Hepatocyte (in vitro differentiated cells): ENCODE results near the gene ANO6. TPM values are rescaled to one million over a fixed set of nuclear protein-coding genes. Genes with fewer than 3 reads are reported as not detected.

Source experiments
- DNase-seq: peaks from one replicate; pipeline ENCODE4 v3.0.0-alpha.2; 2016; ENCODE audit warnings: low spot score
- H2AFZ ChIP-seq: fragments of 200-600 bp; sonication (generic); 2 replicates; pipeline ENCODE4 v1.6.0; 2016; ENCODE audit warnings: antibody characterized with exemption, mild to moderate bottlenecking
- H3K27ac ChIP-seq: fragments of 200-600 bp; sonication (generic); 2 replicates; pipeline ENCODE4 v1.5.1; 2016; ENCODE audit warnings: mild to moderate bottlenecking
- H3K27me3 ChIP-seq: fragments of 200-600 bp; sonication (generic); 2 replicates; pipeline ENCODE4 v1.6.1; 2016
- H3K36me3 ChIP-seq: fragments of 200-600 bp; sonication (generic); replicated peaks from 2 replicates; pipeline ENCODE4 v1.5.1; 2016; ENCODE audit warnings: low read depth; ENCODE audit not compliant: insufficient read depth
- H3K4me1 ChIP-seq: fragments of 200-600 bp; sonication (generic); 2 replicates; pipeline ENCODE4 v1.5.1; 2016; ENCODE audit warnings: mild to moderate bottlenecking, moderate library complexity; ENCODE audit not compliant: insufficient read depth
- H3K4me2 ChIP-seq: fragments of 200-600 bp; sonication (generic); 2 replicates; pipeline ENCODE4 v1.6.0; 2016
- H3K4me3 ChIP-seq: fragments of 200-600 bp; sonication (generic); 2 replicates; pipeline ENCODE4 v1.5.1; 2016; ENCODE audit warnings: mild to moderate bottlenecking
- H3K79me2 ChIP-seq: fragments of 200-600 bp; sonication (generic); 2 replicates; pipeline ENCODE4 v1.6.0; 2017; ENCODE audit warnings: mild to moderate bottlenecking
- H3K9me2 ChIP-seq: fragments of 200-600 bp; sonication (generic); replicated peaks from 2 replicates; pipeline ENCODE4 v1.6.0; 2017; ENCODE audit warnings: mild to moderate bottlenecking; ENCODE audit not compliant: insufficient read depth
- H3K9me3 ChIP-seq: fragments of 200-600 bp; sonication (generic); 2 replicates; pipeline ENCODE4 v1.5.1; 2016; ENCODE audit warnings: low read depth, mild to moderate bottlenecking
- H4K20me1 ChIP-seq: fragments of 200-600 bp; sonication (generic); 2 replicates; pipeline ENCODE4 v1.6.0; 2016; ENCODE audit warnings: mild to moderate bottlenecking; ENCODE audit not compliant: insufficient read depth, poor library complexity, severe bottlenecking
- CTCF ChIP-seq: fragments of 200-600 bp; sonication (generic); IDR thresholded peaks from 2 replicates; pipeline ENCODE4 v1.5.1; 2016; ENCODE audit warnings: antibody characterized with exemption, mild to moderate bottlenecking; ENCODE audit not compliant: poor library complexity
- EZH2 ChIP-seq: fragments of 200-600 bp; sonication (generic); IDR thresholded peaks from 2 replicates; pipeline ENCODE4 v1.6.1; 2016; ENCODE audit warnings: antibody characterized with exemption, mild to moderate bottlenecking, borderline replicate concordance
- EZH2phosphoT487 ChIP-seq: fragments of 200-600 bp; sonication (generic); IDR thresholded peaks from one replicate; pipeline ENCODE4 v1.6.1; 2018; ENCODE audit warnings: antibody characterized with exemption, mild to moderate bottlenecking, low read depth, moderate library complexity; ENCODE audit not compliant: unreplicated experiment, severe bottlenecking
- WGBS: methylation state at CpG from one replicate; pipeline ENCODE4 v1.1.6; 2016; ENCODE audit warnings: low lambda C conversion rate; ENCODE audit errors: missing lambda C conversion rate; 5-methylcytosine and 5-hydroxymethylcytosine counted together
- polyA plus RNA-seq: library from polyadenylated mRNA; unstranded; fragments of >200 nt; fragmentation: Nextera tagmentation; extraction: Ambion mirVana; gene quantifications from 2 replicates; pipeline ENCODE4 v1.2.1, GENCODE V29; 2016
- total RNA-seq: library from RNA; depleted of rRNA; stranded (reverse); fragments of >200 nt; gene quantifications from 2 replicates; pipeline ENCODE4 v1.2.3, GENCODE V29; 2014

Gene ANO6
- total and polyA plus RNA-seq, 2 experiments from 2014 or later: 50.4 to 82.2 TPM

- no peak overlapping the region for H3K27ac ChIP-seq
- no peak overlapping the region for H3K4me2 ChIP-seq
- H3K36me3 ChIP-seq: peaks cover 3% of the 10 kb centered on the region
- H4K20me1 ChIP-seq: no peaks in the 10 kb centered on the region
- no peak overlapping the region for H2AFZ ChIP-seq
- H3K27me3 ChIP-seq: no peaks in the 10 kb centered on the region
- DNase-seq: no peak
- TF ChIP-seq CTCF (no peak), EZH2phosphoT487 (no peak), EZH2 (no peak)
- 91% methylated on average over 1 of the region's 1 CpG for WGBS
- no peaks in the 10 kb centered on the region for H3K9me2 ChIP-seq
- no peaks in the 10 kb centered on the region for H3K79me2 ChIP-seq
- H3K4me1 ChIP-seq: no peaks in the 10 kb centered on the region
- no peaks in the 10 kb centered on the region for H3K9me3 ChIP-seq
- no peak overlapping the region for H3K4me3 ChIP-seq
Observed at GRCh38 chr12:45423931-45424330, 208.0 kb downstream of the ANO6 start.

GRCh38 chr12:45425426-45425825 is 209.5 kb downstream of the ANO6 start:
- TF ChIP-seq CTCF: no peak
- TF ChIP-seq EZH2: no peak
- TF ChIP-seq EZH2phosphoT487: no peak
- peaks cover 9% of the 10 kb centered on the region for H3K36me3 ChIP-seq
- no peaks in the 10 kb centered on the region for H3K27me3 ChIP-seq
- no peak overlapping the region for H3K4me2 ChIP-seq
- H3K9me2 ChIP-seq: no peaks in the 10 kb centered on the region
- no peaks in the 10 kb centered on the region for H3K4me1 ChIP-seq
- H4K20me1 ChIP-seq: no peaks in the 10 kb centered on the region
- no peak overlapping the region for H3K27ac ChIP-seq
- no peak overlapping the region for H2AFZ ChIP-seq
- H3K9me3 ChIP-seq: no peaks in the 10 kb centered on the region
- WGBS: 92% methylated on average over 4 of the region's 4 CpGs
- no peaks in the 10 kb centered on the region for H3K79me2 ChIP-seq
- H3K4me3 ChIP-seq: no peak overlapping the region
- no peak for DNase-seq

- Histone ChIP-seq H3K4me3 (no peak overlapping the region), H3K27me3 (no peaks in the 10 kb centered on the region), H3K27ac (no peak overlapping the region), H3K9me3 (no peaks in the 10 kb centered on the region), H3K36me3 (peaks cover 9% of the 10 kb centered on the region), H3K9me2 (no peaks in the 10 kb centered on the region), H2AFZ (no peak overlapping the region), H3K4me1 (no peaks in the 10 kb centered on the region), H4K20me1 (no peaks in the 10 kb centered on the region), H3K4me2 (no peak overlapping the region), H3K79me2 (no peaks in the 10 kb centered on the region)
- DNase-seq: no peak
- WGBS: 96% methylated on average over 4 of the region's 4 CpGs
- no peak for TF ChIP-seq EZH2phosphoT487
- TF ChIP-seq EZH2: no peak
- no peak for TF ChIP-seq CTCF
Observed at GRCh38 chr12:45426294-45426693, 210.4 kb downstream of the ANO6 start.

GRCh38 chr12:45427042-45427441 is 211.1 kb downstream of the ANO6 start:
- Histone ChIP-seq H3K9me2 (no peaks in the 10 kb centered on the region), H3K79me2 (no peaks in the 10 kb centered on the region), H3K9me3 (no peaks in the 10 kb centered on the region), H3K36me3 (peaks cover 9% of the 10 kb centered on the region), H3K4me1 (no peaks in the 10 kb centered on the region), H3K27ac (no peak overlapping the region), H4K20me1 (no peaks in the 10 kb centered on the region), H3K4me3 (no peak overlapping the region), H3K4me2 (no peak overlapping the region), H3K27me3 (no peaks in the 10 kb centered on the region), H2AFZ (no peak overlapping the region)
- TF ChIP-seq EZH2phosphoT487: no peak
- TF ChIP-seq CTCF: no peak
- DNase-seq: no peak
- WGBS: 96% methylated on average over 4 of the region's 4 CpGs
